Right hindlimb (tissue), 1 donor: Measurements from ENCODE around the gene AOC3.
A peak's percentile ranks its signal among the peaks of the same experiment; 100 is the strongest.
"Not testable (repeated sequence)": the region's sequence is repeated elsewhere in the genome, so short reads cannot be mapped to it uniquely, and the experiment has no call there.

ENCODE experiments used
- DNase-seq: peaks from one replicate; pipeline ENCODE4 v3.0.0-alpha.2; 2018

AOC3 gene

DNA sequence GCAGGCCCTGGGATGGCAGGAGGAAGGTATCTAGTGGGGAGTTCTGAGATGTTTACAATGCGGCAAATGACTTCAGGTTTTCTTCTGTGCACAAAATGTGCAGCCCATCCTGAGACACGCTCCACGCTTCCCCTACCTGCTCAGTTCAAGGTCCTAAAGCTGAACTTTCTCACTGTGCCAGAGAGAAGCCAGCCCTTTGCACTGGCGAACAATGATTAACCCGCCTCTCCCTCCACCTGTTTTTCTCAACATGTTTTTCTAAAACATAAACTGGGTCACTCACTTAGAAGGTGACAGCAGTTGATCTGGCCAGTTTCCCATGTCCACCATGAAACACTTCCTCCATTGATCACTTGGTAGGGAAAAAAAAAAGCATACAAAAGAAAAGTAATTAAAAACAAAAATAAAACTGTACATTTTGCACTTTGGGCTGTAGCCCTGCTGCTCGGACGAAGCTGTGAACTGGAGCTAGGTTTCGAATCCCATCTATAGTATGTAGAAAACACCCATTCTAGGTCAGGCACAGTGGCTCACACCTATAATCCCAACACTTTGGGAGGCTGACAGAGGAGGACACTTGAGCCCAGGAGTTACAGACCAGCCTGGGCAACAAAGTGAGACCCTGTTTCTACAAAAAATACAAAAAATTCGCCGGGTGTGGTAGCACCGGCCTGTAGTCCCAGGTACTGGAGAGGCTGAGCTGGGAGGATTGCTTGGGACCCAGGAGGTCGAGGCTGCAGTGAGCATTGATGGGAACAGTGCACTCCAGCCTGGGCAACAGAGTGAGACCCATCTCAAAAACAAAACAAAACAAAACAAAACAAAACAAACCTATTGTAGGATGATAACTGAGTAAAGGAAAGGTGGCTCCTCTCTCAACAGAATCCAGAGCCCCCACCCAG, 43.5 kb downstream of the AOC3 start:
- DNase-seq = no peak

DNA sequence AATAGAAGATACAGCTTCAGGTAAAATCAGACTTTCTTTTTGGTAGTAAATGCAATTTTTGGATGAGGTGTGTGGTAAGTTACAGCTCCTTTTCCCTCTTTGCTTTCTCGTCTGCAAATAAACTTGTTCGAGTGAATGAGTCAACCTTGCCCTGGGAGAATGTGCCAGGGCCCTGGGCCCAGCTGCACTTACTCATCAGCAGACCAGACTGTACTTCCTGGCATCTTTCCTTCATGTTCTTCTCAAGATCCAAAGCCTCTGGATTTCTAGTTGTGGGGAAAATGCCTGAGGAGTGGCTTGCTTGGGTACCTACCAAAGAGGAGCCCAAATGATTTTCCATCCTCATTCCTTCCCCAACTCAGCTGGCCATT, 44.2 kb downstream of the AOC3 start:
- DNase-seq = peak; percentile 75

DNA sequence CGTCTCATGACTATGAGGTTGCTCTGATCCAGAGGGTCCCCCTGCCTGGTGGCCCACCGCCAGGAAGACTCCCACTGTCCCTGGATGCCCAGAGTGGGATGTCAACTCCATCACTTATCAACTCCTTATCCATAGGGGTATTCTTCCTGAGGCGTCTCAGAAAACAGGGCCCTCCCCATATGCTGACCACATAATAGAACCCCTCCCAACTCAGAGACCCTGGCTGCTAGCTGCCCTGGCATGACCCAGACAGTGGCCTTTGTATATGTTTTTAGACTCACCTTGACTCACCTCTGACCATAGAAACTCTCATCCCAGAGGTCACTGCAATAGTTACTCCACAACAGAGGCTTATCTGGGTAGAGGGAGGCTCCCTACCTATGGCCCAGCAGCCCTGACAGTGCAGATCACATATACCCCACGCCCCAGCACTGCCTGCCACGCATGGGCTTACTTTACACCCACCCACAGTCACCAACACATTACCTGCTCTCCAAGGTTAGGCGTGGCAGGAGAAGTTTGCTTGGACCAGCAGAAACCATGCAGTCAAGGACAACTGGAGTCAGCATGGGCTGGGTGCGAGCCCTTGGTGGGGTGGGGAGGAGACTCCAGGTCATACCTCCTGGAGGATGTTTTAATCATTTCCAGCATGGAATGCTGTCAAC, 47.3 kb downstream of the AOC3 start:
- no peak for DNase-seq

DNA sequence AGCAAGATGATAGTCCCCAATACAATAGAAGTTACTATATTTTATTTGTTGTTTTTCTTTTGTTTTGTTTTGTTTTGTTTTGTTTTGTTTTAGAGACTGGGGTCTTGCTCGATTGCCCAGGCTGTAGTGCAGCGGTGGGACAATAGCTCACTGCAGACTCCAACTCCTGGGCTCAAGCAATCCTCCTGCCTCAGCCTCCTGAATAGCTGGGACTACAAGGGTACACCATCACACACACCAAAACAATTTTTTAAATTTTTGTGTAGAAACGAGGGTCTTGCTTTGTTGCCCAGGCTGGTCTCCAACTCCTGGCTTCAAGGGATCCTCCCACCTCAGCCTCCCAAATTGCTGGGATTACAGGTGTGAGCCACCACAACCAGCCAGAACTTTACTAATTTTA, 49.0 kb downstream of the AOC3 start:
- DNase-seq = not testable (repeated sequence)

DNA sequence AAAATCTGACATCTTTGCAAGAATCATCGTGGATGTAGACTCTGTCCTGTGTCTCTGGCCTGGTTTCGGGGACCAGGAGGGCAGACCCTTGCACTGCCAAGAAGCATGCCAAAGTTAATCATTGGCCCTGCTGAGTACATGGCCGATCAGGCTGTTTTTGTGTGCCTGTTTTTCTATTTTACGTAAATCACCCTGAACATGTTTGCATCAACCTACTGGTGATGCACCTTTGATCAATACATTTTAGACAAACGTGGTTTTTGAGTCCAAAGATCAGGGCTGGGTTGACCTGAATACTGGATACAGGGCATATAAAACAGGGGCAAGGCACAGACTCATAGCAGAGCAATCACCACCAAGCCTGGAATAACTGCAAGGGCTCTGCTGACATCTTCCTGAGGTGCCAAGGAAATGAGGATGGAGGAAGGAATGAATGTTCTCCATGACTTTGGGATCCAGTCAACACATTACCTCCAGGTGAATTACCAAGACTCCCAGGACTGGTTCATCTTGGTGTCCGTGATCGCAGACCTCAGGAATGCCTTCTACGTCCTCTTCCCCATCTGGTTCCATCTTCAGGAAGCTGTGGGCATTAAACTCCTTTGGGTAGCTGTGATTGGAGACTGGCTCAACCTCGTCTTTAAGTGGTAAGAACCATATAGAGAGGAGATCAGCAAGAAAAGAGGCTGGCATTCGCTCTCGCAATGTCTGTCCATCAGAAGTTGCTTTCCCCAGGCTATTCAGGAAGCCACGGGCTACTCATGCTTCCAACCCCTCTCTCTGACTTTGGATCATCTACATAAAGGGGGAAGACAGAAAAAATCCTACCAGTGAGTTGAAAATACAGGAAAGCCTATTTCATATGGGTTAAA, 49.7 kb downstream of the AOC3 start, which contains the start of gene G6PC1:
G6PC1 (plus strand) TSS at position 340 of the 872 bp plus-strand sequence; CDS start at position 418, 78 bp downstream.
- DNase-seq = no peak

DNA sequence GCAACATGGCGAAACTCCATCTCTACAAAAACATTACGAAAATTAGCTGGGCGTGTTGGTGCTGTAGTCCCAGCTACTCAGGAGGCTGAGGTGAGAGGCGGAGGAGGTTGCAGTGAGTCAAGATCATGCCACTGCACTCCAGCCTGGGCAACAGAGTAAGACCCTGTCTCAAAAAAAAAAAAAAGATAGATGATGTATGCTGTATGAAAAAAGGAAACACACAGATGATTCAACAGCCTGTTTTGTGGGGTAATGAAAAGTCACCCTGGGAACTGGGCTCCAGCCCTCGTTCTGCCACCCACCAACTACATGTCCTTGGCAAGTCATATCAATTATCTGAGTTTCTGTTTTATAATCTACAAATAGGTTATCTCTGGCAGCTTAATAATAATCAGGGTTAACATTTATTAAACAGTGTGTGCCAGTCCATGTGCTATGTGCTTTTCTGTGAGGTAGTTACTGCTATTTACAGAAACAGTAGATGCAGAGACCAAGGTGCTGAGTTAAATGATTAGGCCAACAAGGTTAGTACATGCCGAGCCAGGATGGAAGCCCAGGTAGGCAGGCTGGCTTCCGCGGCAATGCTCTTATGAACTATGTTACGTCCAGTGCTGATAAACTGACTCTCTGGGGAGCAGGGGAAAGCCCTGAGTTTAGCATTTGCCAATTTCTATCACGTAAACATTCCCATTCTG, 50.7 kb downstream of the AOC3 start:
- DNase-seq = no peak

DNA sequence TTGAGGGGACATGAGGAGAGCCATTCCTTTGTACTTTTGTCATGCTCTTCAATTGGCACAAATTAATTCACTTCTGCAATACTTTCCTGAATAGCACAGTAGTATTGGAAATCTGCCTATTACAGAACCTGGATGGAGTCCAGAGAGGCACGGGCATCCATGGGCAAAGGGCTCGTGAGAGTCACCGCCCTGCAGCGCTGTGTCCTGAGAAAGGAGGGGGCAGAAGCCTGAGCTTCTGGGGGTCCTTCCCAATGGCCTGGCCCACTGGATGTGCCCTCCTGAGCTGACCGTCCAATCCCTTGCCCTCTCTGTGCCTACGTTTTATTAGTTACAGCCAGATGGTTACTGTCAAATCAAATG, 53.1 kb downstream of the AOC3 start:
- no peak for DNase-seq

DNA sequence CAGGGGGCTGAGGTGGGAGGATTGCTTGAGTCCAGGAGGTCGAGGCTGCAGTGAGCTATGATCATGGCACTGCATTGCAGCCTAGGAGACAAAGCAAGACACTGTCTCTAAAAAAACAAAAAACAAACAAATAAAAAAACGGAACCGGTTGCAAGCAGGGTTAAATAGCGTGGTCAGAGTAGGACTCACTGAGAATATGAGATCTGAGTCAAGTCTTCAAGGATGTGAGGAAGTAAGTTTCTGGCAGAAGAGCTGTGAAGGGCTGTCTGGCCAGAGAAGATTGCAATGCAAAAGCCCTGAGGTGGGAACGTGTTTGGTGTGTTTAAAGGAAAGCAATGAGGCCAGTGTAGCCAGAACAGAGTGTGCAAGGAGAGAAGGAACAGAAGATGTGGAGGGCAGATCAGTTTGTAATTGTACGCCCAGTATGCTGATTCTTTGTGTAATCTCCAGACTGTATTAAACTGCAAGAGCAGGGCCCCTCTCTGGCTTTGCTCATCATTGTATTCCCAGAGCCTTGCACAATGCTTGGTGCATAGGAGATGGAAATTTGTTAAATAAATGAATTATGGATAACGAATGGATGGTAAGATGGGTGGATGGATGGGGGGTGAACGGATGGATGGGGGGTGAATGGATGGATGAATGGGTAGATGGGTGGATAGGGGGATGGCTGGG, 55.9 kb downstream of the AOC3 start:
- no peak for DNase-seq
